H1 (cell line): ENCODE measurements around the gene TAGLN3.

ENCODE experiments used
- KDM5A ChIP-seq: fragments of 200-600 bp; IDR thresholded peaks from 2 replicates; pipeline ENCODE4 v1.7.1; 2012; ENCODE audit warnings: mild to moderate bottlenecking, low read length, inconsistent platforms, mixed read lengths
- TAF1 ChIP-seq: IDR thresholded peaks from 2 replicates; pipeline ENCODE4 v1.6.1; 2011; ENCODE audit warnings: mild to moderate bottlenecking, low read depth, low read length
- TF ChIP-seq, protein P1 (sequence below), 3 experiments: IDR thresholded peaks; 1 replicate in 2 of 3; 2 replicates in 1 of 3; pipeline versions ENCODE4 v1.5.1 to v1.6.1; 2011; ENCODE audit warnings: low read length in 3 of 3, mild to moderate bottlenecking in 3 of 3, inconsistent platforms in 2 of 3, low read depth in 1 of 3, moderate library complexity in 1 of 3; ENCODE audit not compliant: insufficient read depth in 1 of 3; ENCODE audit errors: control extremely low read depth in 1 of 3

DNA sequence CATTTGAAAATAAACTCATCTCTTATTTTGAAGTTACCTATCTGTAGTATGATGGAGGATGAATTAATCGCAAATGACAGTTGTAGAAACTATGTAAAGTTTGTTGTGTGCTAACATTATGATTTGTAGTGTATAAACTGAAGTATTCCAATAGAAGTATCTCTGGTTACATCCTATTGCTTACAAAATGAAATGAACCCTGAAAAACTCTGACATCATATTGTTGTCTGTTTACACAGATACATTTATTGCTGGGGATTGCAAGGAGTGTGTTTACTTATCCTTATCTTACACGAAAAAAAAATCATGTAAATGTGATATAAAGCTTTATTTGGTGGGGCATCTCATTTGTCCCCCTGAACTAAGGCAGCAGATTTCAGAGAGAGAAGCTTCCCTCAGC is 22.5 kb upstream of the TAGLN3 start:
- TF ChIP-seq TAF1 (no peak), KDM5A (no peak)
- TF ChIP-seq, protein P1, sequence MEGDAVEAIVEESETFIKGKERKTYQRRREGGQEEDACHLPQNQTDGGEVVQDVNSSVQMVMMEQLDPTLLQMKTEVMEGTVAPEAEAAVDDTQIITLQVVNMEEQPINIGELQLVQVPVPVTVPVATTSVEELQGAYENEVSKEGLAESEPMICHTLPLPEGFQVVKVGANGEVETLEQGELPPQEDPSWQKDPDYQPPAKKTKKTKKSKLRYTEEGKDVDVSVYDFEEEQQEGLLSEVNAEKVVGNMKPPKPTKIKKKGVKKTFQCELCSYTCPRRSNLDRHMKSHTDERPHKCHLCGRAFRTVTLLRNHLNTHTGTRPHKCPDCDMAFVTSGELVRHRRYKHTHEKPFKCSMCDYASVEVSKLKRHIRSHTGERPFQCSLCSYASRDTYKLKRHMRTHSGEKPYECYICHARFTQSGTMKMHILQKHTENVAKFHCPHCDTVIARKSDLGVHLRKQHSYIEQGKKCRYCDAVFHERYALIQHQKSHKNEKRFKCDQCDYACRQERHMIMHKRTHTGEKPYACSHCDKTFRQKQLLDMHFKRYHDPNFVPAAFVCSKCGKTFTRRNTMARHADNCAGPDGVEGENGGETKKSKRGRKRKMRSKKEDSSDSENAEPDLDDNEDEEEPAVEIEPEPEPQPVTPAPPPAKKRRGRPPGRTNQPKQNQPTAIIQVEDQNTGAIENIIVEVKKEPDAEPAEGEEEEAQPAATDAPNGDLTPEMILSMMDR (IDR thresholded peaks at IDR 0.05; ENCODE audit: control extremely low read depth in 1 of 3, insufficient read depth in 1 of 3, low read depth in 1 of 3, low read length in 3 of 3) = no peak
